ENCODE results near the gene BACH2. TPM values are rescaled to one million over a fixed set of nuclear protein-coding genes. Genes with fewer than 3 reads are reported as not detected.

Gene BACH2
- total and polyA plus RNA-seq, 9 of the 15 experiments (the other 6 are each of a cell fraction or from before 2014, with no cell fraction given) = 0.06 to 3.1 (median 0.59) TPM

- TF ChIP-seq ZBTB7A (IDR thresholded peaks at IDR 0.05; ENCODE audit: borderline replicate concordance, control insufficient read depth, low read depth, low read length) (0 out of 2 replicates have a peak, but pooled peaks have one; percentile 41), SMAD1 (IDR thresholded peaks at IDR 0.05; ENCODE audit: low read depth, low read length, partially characterized antibody) (no peak), CEBPZ (IDR thresholded peaks at IDR 0.05; ENCODE audit: borderline replicate concordance, low read depth, low read length) (no peak), ZNF668 (CRISPR knock-in tag; IDR thresholded peaks at IDR 0.05) (no peak), ARID2 (IDR thresholded peaks at IDR 0.05) (peak; percentile 61; the same call in 1 of the 2 replicates), HSF4 (CRISPR knock-in tag; IDR thresholded peaks at IDR 0.05; ENCODE audit: borderline replicate concordance) (no peak), SMAD4 (CRISPR knock-in tag; conservative IDR thresholded peaks at IDR 0.05) (0 out of 2 replicates have a peak, but pooled peaks have one; percentile 43), UBTF (IDR thresholded peaks at IDR 0.05; ENCODE audit: borderline replicate concordance in 1 of 2, low read depth in 2 of 2, low read length in 2 of 2) (no peak), ATF6 (CRISPR knock-in tag; IDR thresholded peaks at IDR 0.05) (no peak), ZKSCAN1 (IDR thresholded peaks at IDR 0.05; ENCODE audit: low read depth, low read length) (peak; percentile 53; the same call in 1 of the 2 replicates), PBX2 (CRISPR knock-in tag; IDR thresholded peaks at IDR 0.05; ENCODE audit: low read depth) (no peak), PBX2 (tag; conservative IDR thresholded peaks at IDR 0.05; ENCODE audit: low read depth) (0 out of 2 replicates have a peak, but pooled peaks have one; percentile 15), MYC (IDR thresholded peaks at IDR 0.05; ENCODE audit: low read depth, low read length) (no peak), MYC (CRISPR knock-in tag; IDR thresholded peaks at IDR 0.05; ENCODE audit: borderline replicate concordance, low read depth) (no peak)
Measured at GRCh38 chr6:90286884-90287488, 9.7 kb downstream of the BACH2 start (continued).

Data from K562 (cell line).